HepG2 (cell line): ENCODE results near the gene ING1. TPM values are rescaled to one million over a fixed set of nuclear protein-coding genes. Genes with fewer than 3 reads are reported as not detected.
A peak's percentile ranks its signal among the peaks of the same experiment; 100 is the strongest.

Experiments used
- ADNP ChIP-seq: sonication (generic); formaldehyde crosslinking; IDR thresholded peaks from 2 replicates; pipeline ENCODE4 v1.4.0; 2020; ENCODE audit warnings: missing genetic modification reagents
- HOXA9 ChIP-seq: sonication (generic); formaldehyde crosslinking; IDR thresholded peaks from 2 replicates; pipeline ENCODE4 v1.8.1; 2022; ENCODE audit warnings: missing genetic modification reagents, mild to moderate bottlenecking, moderate library complexity, borderline replicate concordance
- MEIS2 ChIP-seq: sonication (generic); formaldehyde crosslinking; IDR thresholded peaks from 2 replicates; pipeline ENCODE4 v1.9.0; 2021; ENCODE audit warnings: mild to moderate bottlenecking, missing genetic modification reagents
- MTF2 ChIP-seq: sonication (generic); formaldehyde crosslinking; IDR thresholded peaks from 2 replicates; pipeline ENCODE4 v1.5.0; 2020; ENCODE audit warnings: missing genetic modification reagents, borderline replicate concordance
- NBN ChIP-seq: fragments of 450-650 bp; conservative IDR thresholded peaks from 2 replicates; pipeline ENCODE4 v1.6.1; 2017
- RARA ChIP-seq: IDR thresholded peaks from 2 replicates; pipeline ENCODE4 v1.6.1; 2016; ENCODE audit warnings: missing genetic modification reagents, missing compliant biosample characterization
- RBM39 ChIP-seq: fragments of 200-400 bp; formaldehyde crosslinking; IDR thresholded peaks from one replicate; pipeline ENCODE4 v1.6.1; 2018; ENCODE audit warnings: antibody characterized with exemption, mild to moderate bottlenecking, low read depth, low read length; ENCODE audit not compliant: poor library complexity, severe bottlenecking
- TEAD3 ChIP-seq: optimal IDR thresholded peaks from 2 replicates; pipeline ENCODE3; 2016; ENCODE audit warnings: borderline replicate concordance
- TFAP4 ChIP-seq: sonication (generic); IDR thresholded peaks from 2 replicates; pipeline ENCODE4 v1.6.1; 2016; ENCODE audit warnings: low read depth, borderline replicate concordance
- TMF1 ChIP-seq: sonication (generic); formaldehyde crosslinking; IDR thresholded peaks from 2 replicates; pipeline ENCODE4 v1.8.1; 2022; ENCODE audit warnings: low read depth, missing genetic modification reagents
- ZFP1 ChIP-seq: IDR thresholded peaks from 2 replicates; pipeline ENCODE4 v1.6.1; 2016
- ZIK1 ChIP-seq: sonication (generic); formaldehyde crosslinking; IDR thresholded peaks from 2 replicates; pipeline ENCODE4 v1.5.0; 2020; ENCODE audit warnings: mild to moderate bottlenecking, low read depth, missing genetic modification reagents, borderline replicate concordance
- ZNF567 ChIP-seq: sonication (generic); formaldehyde crosslinking; IDR thresholded peaks from 2 replicates; pipeline ENCODE4 v1.8.1; 2023; ENCODE audit warnings: mild to moderate bottlenecking, missing genetic modification reagents, borderline replicate concordance
- polyA plus RNA-seq, 8 experiments: library from polyadenylated mRNA; depleted of rRNA in 3 of 8; stranded (reverse) in 7 of 8; unstranded in 1 of 8; fragments of >200 nt; fragmentation: Illumina TruSeq in 4 of 8; extraction: Trizol in 4 of 8; gene quantifications; 2 replicates each; pipeline versions ENCODE4 v1.2.1 to v1.2.3, GENCODE V29; 2011 to 2016; ENCODE audit warnings: low read depth in 4 of 8, missing spikeins in 1 of 8, mixed read lengths in 1 of 8; ENCODE audit not compliant: insufficient read depth in 1 of 8
- total RNA-seq, 5 experiments: library from RNA; depleted of rRNA; stranded (reverse); fragments of >200 nt; fragmentation: Illumina TruSeq; extraction: Trizol; gene quantifications; 2 replicates each; pipeline ENCODE4 v1.2.3, GENCODE V29; 2016; ENCODE audit warnings: low read depth in 1 of 5
- TF ChIP-seq, protein P1 (sequence below): sonication (generic); formaldehyde crosslinking; IDR thresholded peaks from 2 replicates; pipeline ENCODE4 v1.4.0; 2020; ENCODE audit warnings: missing genetic modification reagents, borderline replicate concordance
- TF ChIP-seq, protein P2 (sequence below): sonication (generic); formaldehyde crosslinking; conservative IDR thresholded peaks from 2 replicates; pipeline ENCODE4 v1.5.0; 2020; ENCODE audit warnings: missing genetic modification reagents
- TF ChIP-seq, protein P3 (sequence below): sonication (generic); formaldehyde crosslinking; IDR thresholded peaks from 2 replicates; pipeline ENCODE4 v1.9.0; 2021; ENCODE audit warnings: missing genetic modification reagents, borderline replicate concordance
- TF ChIP-seq, protein P4 (sequence below): sonication (generic); formaldehyde crosslinking; conservative IDR thresholded peaks from 2 replicates; pipeline ENCODE4 v1.8.0; 2022; ENCODE audit warnings: low read depth, missing genetic modification reagents

The ING1 gene
- total and polyA plus RNA-seq, 2 of the 13 experiments (the other 11 are each of a cell fraction or from before 2014, with no cell fraction given): 8.1 to 16.1 TPM

- TF ChIP-seq, protein P1, sequence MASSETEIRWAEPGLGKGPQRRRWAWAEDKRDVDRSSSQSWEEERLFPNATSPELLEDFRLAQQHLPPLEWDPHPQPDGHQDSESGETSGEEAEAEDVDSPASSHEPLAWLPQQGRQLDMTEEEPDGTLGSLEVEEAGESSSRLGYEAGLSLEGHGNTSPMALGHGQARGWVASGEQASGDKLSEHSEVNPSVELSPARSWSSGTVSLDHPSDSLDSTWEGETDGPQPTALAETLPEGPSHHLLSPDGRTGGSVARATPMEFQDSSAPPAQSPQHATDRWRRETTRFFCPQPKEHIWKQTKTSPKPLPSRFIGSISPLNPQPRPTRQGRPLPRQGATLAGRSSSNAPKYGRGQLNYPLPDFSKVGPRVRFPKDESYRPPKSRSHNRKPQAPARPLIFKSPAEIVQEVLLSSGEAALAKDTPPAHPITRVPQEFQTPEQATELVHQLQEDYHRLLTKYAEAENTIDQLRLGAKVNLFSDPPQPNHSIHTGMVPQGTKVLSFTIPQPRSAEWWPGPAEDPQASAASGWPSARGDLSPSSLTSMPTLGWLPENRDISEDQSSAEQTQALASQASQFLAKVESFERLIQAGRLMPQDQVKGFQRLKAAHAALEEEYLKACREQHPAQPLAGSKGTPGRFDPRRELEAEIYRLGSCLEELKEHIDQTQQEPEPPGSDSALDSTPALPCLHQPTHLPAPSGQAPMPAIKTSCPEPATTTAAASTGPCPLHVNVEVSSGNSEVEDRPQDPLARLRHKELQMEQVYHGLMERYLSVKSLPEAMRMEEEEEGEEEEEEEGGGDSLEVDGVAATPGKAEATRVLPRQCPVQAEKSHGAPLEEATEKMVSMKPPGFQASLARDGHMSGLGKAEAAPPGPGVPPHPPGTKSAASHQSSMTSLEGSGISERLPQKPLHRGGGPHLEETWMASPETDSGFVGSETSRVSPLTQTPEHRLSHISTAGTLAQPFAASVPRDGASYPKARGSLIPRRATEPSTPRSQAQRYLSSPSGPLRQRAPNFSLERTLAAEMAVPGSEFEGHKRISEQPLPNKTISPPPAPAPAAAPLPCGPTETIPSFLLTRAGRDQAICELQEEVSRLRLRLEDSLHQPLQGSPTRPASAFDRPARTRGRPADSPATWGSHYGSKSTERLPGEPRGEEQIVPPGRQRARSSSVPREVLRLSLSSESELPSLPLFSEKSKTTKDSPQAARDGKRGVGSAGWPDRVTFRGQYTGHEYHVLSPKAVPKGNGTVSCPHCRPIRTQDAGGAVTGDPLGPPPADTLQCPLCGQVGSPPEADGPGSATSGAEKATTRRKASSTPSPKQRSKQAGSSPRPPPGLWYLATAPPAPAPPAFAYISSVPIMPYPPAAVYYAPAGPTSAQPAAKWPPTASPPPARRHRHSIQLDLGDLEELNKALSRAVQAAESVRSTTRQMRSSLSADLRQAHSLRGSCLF (CRISPR knock-in tag): no peak
- TF ChIP-seq HOXA9 (CRISPR knock-in tag) (no peak), TFAP4 (peak; percentile 29; the same call in 1 of the 2 replicates), RBM39 (peak; percentile 73), ADNP (CRISPR knock-in tag) (no peak), RARA (CRISPR knock-in tag) (no peak), TEAD3 (peak; percentile 94), ZIK1 (CRISPR knock-in tag) (no peak), ZNF567 (CRISPR knock-in tag) (0 out of 2 replicates have a peak, but pooled peaks have one; percentile 52), MEIS2 (CRISPR knock-in tag) (peak; percentile 53; the same call in 1 of the 2 replicates), TMF1 (no peak), NBN (no peak), MTF2 (CRISPR knock-in tag) (no peak), ZFP1 (CRISPR knock-in tag) (no peak; the same call in 1 of the 2 replicates)
- TF ChIP-seq, protein P2, sequence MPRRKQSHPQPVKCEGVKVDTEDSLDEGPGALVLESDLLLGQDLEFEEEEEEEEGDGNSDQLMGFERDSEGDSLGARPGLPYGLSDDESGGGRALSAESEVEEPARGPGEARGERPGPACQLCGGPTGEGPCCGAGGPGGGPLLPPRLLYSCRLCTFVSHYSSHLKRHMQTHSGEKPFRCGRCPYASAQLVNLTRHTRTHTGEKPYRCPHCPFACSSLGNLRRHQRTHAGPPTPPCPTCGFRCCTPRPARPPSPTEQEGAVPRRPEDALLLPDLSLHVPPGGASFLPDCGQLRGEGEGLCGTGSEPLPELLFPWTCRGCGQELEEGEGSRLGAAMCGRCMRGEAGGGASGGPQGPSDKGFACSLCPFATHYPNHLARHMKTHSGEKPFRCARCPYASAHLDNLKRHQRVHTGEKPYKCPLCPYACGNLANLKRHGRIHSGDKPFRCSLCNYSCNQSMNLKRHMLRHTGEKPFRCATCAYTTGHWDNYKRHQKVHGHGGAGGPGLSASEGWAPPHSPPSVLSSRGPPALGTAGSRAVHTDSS: no peak
- TF ChIP-seq, protein P3, sequence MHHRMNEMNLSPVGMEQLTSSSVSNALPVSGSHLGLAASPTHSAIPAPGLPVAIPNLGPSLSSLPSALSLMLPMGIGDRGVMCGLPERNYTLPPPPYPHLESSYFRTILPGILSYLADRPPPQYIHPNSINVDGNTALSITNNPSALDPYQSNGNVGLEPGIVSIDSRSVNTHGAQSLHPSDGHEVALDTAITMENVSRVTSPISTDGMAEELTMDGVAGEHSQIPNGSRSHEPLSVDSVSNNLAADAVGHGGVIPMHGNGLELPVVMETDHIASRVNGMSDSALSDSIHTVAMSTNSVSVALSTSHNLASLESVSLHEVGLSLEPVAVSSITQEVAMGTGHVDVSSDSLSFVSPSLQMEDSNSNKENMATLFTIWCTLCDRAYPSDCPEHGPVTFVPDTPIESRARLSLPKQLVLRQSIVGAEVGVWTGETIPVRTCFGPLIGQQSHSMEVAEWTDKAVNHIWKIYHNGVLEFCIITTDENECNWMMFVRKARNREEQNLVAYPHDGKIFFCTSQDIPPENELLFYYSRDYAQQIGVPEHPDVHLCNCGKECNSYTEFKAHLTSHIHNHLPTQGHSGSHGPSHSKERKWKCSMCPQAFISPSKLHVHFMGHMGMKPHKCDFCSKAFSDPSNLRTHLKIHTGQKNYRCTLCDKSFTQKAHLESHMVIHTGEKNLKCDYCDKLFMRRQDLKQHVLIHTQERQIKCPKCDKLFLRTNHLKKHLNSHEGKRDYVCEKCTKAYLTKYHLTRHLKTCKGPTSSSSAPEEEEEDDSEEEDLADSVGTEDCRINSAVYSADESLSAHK: no peak
- TF ChIP-seq, protein P4, sequence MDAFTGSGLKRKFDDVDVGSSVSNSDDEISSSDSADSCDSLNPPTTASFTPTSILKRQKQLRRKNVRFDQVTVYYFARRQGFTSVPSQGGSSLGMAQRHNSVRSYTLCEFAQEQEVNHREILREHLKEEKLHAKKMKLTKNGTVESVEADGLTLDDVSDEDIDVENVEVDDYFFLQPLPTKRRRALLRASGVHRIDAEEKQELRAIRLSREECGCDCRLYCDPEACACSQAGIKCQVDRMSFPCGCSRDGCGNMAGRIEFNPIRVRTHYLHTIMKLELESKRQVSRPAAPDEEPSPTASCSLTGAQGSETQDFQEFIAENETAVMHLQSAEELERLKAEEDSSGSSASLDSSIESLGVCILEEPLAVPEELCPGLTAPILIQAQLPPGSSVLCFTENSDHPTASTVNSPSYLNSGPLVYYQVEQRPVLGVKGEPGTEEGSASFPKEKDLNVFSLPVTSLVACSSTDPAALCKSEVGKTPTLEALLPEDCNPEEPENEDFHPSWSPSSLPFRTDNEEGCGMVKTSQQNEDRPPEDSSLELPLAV: no peak
Observed at GRCh38 chr13:110715395-110716246, 2.1 kb downstream of the ING1 start (continued).
